Activated CD4-positive, CD25-positive, alpha-beta regulatory T cell treated with anti-CD3 and anti-CD28 coated beads, Interleukin-2, amount 50 U/mL, for 72 hours (primary cell): Measurements from ENCODE around the gene KCNE5.
"Not testable (repeated sequence)": the region's sequence is repeated elsewhere in the genome, so short reads cannot be mapped to it uniquely, and the experiment has no call there.

Source experiments
- DNase-seq: peaks from one replicate; pipeline ENCODE4 v3.0.0; 2021

The KCNE5 gene, protein sequence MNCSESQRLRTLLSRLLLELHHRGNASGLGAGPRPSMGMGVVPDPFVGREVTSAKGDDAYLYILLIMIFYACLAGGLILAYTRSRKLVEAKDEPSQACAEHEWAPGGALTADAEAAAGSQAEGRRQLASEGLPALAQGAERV

GRCh38 chrX:109624641-109625616 is at the start of gene KCNE5:
Gene KCNE5 (minus strand): TSS chrX:109625172. CDS start chrX:109625020, 152 bp downstream.
- DNase-seq: no peak

DNA sequence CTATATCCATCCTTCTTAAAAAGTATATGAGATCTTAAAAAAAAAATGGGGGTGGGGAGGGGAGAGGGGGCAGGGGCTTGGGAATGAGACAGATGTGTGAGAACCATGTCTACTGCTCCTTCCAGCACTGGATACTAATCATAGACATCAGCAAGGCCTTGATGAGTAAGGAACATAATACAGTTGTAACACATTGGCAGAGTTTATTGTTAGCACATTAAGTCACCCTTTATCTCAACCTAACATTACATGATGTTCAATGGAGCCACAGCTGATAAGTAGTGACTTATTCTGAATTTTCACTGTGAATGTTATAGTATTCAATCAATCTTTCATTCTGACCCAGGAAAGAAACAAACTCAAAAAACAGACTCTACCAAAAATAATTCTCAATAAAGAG is 47.3 kb upstream of the KCNE5 start:
- DNase-seq: no peak

DNA sequence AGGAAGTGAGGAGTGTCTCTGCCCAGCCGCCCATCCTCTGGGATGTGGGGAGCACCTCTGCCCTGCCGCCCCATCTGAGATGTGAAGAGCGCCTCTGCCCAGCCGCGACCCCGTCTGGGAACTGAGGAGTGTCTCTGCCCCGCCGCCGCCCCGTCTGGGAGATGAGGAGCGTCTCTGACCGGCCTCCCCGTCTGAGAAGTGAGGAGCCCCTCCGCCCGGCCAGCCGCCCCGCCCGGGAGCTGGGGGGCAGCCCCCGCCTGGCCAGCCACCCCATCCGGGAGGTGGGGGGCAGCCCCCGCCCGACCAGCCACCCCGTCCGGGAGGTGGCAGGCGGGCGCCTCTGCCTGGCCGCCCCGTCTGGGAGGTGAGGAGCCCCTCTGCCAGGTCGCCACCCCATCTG is 46.2 kb upstream of the KCNE5 start:
- DNase-seq: not testable (repeated sequence)

DNA sequence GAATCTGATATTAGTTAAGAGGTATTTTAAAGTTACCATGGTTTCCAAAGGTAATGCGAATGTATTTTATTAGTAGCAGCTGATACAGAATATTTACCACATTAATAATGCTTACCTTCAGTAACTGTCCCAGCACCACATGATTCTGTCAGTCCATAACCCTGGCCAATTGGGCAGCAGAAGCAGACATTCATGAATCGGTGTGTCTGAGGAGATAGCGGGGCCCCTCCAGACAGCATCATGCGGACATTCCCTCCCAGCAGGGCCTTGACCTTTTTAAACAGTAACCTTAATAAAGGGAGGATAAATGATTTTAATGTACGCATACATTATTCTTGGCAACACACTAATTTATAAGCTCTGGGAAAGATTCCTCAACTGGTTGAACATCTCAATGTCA is 43.0 kb upstream of the KCNE5 start:
- DNase-seq: no peak

GRCh38 chrX:109660435-109661143 is 35.6 kb upstream of the KCNE5 start:
- DNase-seq: no peak

GRCh38 chrX:109658391-109658790 is 33.4 kb upstream of the KCNE5 start:
- no peak for DNase-seq

- DNase-seq: not testable (repeated sequence)
Observed at GRCh38 chrX:109657364-109657763, 32.4 kb upstream of the KCNE5 start.

- DNase-seq: no peak
Observed at GRCh38 chrX:109656774-109657173, 31.8 kb upstream of the KCNE5 start.

- DNase-seq: no peak
Observed at GRCh38 chrX:109655502-109656201, 30.7 kb upstream of the KCNE5 start.

DNA sequence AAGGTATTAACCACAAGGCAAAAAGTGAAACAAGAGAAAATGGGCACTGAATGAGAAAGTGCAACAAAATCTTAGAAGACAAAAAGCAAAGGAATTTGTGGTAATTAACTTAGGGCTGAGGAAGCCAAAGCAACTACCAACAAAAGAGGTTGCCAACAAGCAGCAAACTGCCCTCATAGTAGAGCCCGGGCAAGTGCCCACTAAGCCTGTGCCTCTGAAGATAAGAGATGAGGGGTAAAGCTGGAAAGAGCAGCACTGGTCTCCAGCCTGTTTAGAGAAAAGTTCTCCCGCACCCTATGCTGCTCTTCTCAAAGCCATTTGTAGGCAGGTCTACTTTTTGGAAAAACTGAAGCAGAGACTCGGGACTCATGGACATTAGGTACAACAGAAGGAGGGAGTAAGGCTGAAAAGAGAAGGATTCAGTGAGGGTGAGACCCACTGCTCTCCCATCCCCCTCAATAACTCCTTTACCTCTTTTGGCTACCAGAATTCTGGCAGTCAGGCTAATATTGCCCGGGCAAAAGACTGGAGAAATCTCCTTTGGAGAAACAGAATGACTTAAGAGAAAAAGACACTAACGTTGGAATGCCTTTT is 29.6 kb upstream of the KCNE5 start:
- DNase-seq: no peak

DNA sequence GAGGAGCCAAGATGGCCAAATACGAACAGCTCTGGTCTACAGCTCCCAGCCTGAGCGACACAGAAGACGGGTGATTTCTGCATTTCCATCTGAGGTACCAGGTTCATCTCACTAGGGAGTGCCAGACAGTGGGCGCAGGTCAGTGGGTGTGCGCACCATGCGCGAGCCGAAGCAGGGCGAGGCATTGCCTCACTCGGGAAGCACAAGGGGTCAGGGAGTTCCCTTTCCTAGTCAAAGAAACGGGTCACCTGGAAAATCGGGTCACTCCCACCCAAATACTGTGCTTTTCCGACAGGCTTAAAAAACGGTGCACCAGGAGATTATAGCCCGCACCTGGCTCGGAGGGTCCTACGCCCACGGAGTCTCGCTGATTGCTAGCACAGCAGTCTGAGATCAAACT is 19.7 kb upstream of the KCNE5 start:
- not testable (repeated sequence) for DNase-seq

DNA sequence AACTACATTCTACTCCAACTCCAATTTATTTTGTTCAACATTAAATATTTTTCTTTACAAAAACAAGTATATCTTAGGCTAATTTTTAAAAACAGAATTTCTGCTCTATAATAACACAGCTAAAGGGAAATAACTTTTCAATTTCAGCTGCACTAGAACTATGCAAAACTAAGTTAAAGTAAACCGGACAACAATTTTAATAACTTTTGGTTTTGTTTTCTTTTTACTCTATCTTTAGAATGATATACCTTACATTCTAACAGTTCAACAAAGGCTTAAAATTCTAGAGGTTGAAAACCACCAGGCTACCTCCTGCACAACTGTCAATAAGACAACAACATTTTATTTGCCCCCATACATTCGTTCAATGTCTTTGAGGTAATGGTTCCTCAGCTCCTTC is 18.7 kb upstream of the KCNE5 start:
- DNase-seq: no peak

DNA sequence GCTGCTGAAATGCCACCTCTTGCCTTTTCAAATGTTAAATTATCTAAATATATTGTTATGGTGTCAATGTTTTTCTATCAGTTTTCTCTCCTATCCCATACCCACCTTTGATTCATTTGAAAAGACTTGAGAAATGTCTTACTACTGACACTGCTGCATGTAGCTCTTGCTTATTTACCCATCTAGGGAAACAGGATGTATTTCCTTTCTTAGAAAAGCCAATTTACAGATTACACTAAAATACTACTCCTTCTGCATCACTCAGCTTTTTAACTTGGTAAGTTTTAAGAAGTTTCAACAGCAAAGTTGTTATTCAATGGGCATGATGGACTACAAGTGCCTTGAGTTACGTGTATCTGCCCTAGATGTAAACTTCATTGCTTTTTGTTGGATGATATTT is 13.2 kb upstream of the KCNE5 start:
- no peak for DNase-seq

DNA sequence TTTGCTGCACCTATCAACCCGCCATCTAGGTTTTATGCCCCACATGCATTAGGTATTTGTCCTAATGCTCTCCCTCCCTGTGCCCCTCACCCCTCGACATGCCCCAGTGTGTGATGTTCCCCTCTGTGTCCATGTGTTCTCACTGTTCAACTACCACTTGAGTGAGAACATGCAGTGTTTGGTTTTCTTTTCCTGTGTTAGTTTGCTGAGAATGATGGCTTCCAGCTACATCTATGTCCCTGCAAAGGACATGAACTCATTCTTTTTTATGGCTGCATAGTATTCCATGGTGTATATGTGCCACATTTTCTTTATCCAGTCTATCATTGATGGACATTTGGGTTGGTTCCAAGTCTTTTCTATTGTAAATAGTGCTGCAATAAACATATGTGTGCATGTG is 12.5 kb upstream of the KCNE5 start:
- not testable (repeated sequence) for DNase-seq

GRCh38 chrX:109635146-109635545 is 10.2 kb upstream of the KCNE5 start:
- DNase-seq: no peak

- DNase-seq: no peak
Observed at GRCh38 chrX:109632906-109633504, 8.0 kb upstream of the KCNE5 start.

DNA sequence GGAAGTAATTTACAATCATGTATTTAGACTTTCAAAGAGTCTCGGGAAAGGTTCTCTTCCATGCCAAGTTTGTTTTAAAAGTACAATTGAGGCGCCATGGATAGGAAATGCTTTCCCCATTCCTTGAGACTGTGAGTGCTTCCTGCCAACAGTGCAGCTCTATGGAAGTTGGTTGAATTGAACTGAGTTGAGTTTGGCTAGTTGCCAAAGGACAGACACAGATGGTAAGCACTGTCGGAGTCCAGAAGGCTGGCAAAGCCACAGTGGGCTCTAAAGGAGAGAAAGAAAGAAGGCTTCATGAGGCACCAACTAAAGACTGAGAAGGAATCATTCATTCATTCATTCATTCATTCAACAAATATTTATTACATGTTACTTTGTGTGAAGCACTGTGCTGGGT is 4.3 kb upstream of the KCNE5 start:
- no peak for DNase-seq

- DNase-seq: no peak
Observed at GRCh38 chrX:109626637-109627036, 1.7 kb upstream of the KCNE5 start.

GRCh38 chrX:109623997-109624396 is 975 bp downstream of the KCNE5 start:
- no peak for DNase-seq

- DNase-seq: no peak
Observed at GRCh38 chrX:109622270-109622669, 2.7 kb downstream of the KCNE5 start.

DNA sequence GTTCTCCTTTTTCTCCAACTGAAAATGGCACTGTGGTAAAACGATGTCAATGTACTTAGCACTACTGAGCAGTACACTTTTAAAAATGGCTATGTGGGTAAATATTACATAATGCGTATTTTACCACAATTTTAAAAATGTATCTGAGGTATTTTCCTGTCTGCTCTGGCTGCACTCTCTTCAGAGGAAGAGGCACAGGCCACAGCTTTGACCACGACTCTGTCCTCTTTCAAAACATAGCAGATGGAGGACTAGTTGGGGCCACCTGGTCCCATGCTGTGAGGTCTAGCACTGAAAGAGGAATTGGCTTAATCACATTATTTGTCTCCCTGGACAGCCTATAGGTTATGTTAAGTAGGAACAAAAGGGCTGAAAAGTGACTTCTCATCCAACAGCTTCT is 5.2 kb downstream of the KCNE5 start:
- no peak for DNase-seq

- no peak for DNase-seq
Observed at GRCh38 chrX:109614951-109615350, 10.0 kb downstream of the KCNE5 start.
